Stimulated activated CD8-positive, alpha-beta memory T cell treated with anti-CD3 and anti-CD28 coated beads, Interleukin-7, amount 100 ng/mL, for 24 hours (primary cell): Measurements from ENCODE around the gene ADCY9.

Experiments
- DNase-seq: peaks from one replicate; pipeline ENCODE4 v3.0.0-alpha.2; 2020; ENCODE audit warnings: low read depth

ADCY9 gene

DNA sequence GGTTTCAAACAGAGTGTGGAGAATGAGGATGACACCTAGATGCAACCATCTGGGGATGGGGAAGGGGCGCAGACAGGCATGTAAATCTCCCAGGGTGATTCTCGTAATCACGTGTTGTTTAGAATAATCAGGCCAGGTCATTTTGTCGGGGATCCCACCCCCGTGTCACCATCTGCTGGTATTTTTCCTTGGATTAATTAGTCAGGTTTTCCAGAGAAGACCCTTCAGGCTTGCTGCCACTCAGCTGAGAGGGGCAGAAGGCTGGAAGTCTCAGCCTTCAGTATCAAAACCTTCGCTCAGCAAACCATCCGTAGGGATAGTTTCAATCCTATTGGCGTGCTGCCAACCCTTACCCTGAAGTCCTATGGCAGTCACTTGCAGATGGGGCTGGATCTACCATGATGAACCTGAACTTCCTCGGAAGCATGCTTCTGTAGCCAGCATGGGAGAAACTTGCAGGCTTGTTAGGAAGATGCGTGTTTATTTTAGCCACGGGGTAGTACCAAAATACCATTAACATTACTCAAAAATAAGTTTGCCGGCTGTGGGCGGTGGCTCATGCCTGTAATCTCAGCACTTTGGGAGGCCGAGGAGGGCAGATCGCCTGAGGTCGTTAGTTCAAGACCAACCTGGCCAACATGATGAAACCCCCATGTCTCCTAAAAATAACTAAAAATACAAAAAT lies 7.5 kb upstream of the ADCY9 start:
- DNase-seq = no peak

GRCh38 chr16:4120176-4120575 lies 3.9 kb upstream of the ADCY9 start:
- no peak for DNase-seq

- DNase-seq = no peak
Observed at GRCh38 chr16:4117250-4117578, 972 bp upstream of the ADCY9 start.

DNA sequence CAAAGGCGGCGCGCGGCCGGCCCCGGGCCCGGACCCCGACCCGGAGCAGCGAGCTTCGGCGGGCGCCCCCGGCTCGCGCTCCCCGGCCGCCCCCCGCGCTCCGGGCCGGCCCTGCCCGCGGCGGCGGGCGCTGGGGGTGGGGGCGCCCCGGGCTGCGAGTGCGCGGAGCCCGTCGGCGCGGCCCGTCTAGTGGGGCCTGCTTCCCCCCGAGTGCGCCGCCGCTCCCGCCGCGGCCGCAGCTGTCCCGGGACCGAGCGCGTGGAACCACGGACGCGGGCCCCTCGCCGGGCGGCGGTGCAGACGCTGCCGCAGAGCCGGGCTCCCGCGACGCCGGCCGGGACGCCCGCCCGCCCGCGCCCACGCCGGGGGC lies 308 bp downstream of the ADCY9 start:
- no peak for DNase-seq

GRCh38 chr16:4115209-4115948 lies 863 bp downstream of the ADCY9 start:
- no peak for DNase-seq

DNA sequence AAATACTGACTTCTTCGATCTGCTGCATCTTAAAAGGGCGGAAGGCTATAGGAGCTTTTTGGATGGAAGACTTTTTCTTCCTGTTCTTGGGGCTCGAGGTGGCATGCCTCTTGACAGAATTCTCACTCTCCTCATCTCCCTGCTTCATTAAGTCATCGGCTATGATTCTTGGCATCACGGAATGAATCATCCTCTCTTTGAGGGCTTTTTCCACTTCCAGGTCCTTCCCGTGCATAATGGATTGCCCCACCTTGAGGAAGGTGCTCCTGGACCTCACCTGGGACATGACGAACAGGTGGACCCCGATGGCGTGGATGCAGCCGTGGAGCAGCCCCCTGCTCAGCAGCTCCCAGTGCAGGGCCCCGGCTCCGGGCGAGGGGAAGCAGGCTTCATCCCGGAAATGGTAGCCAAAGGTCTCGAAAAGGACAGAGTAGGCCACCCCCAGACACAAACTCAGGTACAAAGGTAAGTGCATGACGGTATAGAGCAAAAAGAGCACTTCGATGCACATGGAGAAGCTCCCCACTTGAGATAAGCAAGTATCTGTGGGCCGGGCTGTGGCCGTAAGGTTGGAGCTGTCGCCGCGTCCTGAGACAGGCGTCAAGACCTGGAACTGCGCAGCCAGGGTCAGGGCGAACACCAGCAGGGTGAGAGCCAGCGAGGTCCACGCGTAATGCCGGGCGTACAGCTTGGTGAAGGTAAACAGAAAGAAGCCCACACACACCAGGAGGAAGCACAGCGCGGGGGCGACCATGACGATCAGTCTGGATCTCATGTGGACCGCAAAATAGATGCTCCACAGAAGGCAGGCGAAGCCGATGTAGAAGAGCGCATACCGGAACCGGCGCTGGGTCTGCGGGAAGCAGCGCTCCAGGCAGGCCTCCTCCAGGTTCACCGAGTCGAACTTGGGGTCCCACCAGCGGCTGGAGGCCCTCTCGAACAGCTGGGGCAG lies 1.7 kb downstream of the ADCY9 start:
- DNase-seq = no peak

DNA sequence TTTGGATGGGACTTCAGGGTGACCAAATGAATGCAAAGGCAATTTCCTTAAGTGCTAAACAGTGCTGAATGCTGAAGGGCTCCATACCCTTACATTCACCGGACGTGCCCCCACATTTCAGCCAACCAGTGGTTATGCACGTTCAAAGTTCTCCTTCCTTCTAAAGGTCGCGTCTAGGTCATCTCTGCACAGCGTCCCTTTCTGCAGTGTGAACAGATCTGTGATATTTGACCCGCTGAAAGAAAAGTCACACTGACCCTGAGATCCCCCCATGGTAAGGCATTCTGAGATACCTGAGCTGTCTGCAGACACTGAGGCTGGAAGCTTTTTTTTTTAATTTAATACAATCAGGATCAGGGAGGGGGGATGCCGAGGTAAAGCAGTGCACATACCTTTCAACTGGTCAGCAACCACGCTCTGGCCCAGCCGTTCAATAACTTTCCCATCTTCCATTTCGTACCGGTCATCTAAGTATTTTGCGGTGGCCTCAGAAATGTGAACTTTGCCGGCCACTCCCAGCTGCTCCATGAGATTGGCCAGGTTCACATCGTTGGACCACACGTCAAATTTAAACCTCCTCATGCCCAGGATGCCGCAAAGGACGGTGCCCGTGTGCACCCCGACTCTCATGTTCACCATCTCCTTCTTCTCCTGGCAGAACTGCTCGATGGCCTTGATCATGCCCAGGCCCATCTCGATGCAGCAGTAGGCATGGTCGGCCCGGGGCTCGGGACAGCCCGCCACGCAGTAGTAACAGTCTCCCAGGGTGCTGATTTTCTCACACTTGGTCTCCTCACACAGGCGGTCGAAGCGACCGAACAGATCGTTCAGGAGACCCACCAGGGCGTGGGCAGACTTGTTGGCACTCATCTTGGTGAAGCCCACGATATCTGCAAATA lies 2.6 kb downstream of the ADCY9 start:
- DNase-seq = no peak

DNA sequence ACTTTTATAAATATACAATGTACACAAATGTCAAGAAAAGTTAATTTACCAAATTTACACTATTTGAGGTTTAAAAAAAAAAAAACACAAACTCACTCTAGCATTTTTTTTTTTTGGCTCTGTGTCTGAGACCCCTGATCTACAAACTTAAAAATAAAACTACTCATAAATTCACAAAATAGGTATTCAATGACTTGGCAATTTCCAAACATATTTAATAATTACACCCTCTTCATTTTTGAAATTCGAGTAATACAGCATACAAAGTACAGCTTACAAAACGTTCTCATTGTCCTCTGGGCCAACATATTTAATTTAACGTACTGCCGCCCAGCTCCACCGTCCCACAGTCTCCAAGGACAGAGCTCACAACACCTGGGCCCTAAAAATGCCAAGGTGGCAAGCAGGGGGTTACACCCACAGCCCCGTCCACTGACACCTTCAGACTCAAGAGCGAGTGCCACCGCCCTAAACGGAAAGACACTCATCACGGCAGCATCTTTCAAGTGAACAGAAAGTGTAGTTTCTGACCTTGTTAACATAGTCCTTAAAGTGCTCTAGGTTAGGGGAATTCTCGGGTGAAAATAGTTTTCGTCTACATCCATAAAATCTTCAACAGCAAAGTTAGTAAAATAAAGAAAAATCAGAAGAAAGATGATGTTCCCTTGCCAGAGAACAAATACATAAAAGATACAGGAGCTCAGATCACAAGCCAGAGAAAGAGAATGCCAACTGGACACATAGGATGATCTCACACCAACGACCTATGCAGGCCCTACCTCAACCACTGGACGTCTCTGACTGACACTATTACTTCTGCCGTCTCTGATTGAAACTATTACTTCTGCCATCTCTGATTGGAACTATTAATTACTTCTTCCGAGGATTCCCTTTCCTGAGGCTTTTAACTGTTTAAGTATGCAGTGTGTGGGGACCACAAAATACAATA lies 4.2 kb downstream of the ADCY9 start:
- DNase-seq = no peak

GRCh38 chr16:4110680-4111079 lies 5.6 kb downstream of the ADCY9 start:
- no peak for DNase-seq

- DNase-seq = no peak
Observed at GRCh38 chr16:4110065-4110464, 6.2 kb downstream of the ADCY9 start.

- DNase-seq = no peak
Observed at GRCh38 chr16:4109250-4109736, 6.9 kb downstream of the ADCY9 start.

GRCh38 chr16:4106516-4106915 lies 9.7 kb downstream of the ADCY9 start:
- DNase-seq = no peak

DNA sequence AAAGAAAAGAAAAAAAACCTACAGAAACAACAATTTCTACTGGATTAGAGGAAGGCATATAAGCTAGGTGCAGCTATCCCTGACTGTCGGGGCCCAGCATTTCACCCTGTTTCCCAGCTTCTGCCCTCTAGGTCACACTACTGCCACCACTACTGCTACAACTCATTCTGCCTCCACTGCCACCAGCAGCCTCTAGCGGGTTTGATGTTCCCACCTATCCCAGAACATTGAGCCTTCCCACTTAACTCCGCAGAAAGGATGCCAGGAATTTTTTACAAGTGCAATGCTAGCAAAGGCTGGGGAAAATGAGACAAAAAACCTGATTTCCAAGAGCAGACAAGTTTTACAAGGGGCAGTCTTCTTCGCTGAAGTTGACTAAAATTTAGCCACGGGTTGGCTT lies 10.4 kb downstream of the ADCY9 start:
- no peak for DNase-seq

DNA sequence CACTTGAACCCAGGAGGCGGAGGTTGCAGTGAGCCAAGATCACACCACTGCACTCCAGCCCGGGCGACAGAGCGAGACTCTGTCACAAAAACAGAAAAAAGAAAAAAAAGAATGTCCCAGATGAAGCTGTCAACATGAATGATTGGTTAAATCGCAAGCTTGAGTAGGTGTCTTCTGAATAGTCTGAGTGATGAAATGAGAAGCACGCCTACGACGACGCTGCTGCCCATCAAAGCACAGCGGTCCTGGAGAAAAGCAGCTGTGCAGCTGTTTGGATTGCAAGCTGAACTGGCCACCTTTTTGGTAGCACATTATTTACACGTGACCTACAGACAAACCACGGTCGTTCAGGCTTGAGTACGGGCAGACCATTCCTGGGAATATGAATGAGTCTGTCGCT lies 12.5 kb downstream of the ADCY9 start:
- no peak for DNase-seq

DNA sequence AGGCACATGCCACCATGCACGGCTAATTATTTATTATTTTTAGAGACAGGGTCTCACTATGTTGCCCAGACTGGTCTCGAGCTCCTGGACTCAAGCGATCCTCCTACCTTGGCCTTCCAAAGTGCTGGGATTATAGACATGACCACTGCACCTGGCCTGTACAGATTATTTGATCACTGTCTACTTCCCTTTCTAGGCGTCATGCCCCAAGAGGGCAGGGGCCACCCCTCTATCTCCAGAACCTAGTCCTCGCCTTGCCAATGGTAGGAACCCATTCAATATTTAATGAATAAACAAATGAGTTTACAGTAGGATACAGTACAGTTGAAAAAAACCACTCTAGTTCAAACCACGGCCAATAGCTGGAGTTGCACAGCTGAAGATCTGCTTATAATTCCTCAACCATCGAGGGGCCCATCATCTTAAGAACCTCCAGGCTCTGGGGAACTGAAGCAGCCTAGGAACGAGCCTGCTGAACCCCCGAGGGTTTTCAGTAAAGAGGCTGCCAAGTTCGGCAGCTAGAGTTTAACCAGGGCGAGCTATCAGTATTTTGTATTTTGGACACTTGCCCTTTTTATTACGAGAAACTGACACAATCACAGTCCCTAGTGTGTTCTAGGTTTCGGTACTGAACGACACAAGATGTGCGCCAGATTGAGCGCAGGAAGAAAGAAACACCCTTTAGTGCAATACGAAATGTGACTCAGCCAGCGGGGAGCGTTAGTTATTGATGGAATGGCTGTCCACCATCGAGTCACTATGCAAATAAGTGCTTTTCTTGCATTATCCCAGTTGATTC lies 14.6 kb downstream of the ADCY9 start:
- DNase-seq = no peak

DNA sequence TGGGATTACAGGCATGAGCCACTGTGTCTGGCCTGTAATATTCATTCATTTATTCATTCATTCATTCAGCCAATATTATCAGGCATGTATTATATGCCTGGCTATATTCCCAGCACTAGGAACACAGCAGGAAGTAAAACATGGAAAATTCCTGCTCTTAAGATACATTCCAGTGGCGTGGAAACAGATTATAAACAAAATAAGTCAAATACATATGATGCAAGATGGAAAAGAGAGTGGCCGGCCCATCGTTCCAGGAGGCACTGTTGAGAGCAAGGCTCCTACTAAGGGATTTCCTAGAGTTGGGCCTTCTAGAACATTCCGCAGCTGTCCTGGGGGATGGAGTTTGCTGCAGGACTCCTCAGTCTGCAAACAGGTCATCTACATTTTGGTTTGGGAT lies 17.7 kb downstream of the ADCY9 start:
- DNase-seq = no peak

DNA sequence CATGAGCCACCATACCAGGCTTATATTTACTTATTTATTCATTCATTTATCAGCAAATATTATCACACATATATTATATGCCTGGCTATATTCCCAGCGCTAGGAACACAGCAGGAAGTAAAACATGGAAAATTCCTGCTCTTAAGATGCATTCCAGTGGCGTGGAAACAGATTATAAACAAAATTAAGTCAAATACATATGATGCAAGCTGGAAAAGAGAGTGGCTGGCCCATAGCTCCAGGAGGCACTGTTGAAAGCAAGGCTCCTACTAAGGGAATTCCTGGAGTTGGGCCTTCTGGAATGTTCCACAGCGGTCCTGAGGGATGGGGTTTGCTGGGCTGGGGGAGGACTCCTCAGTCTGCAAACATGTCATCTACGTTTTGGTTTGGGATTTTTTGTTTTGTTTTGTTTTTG lies 18.4 kb downstream of the ADCY9 start:
- no peak for DNase-seq

GRCh38 chr16:4096509-4096908 lies 19.7 kb downstream of the ADCY9 start:
- DNase-seq = no peak

- no peak for DNase-seq
Observed at GRCh38 chr16:4094127-4094773, 22.0 kb downstream of the ADCY9 start.
